Inflammatory macrophage treated with lipopolysaccharide for 4 hours (primary cell): ENCODE results near the gene HJV.

ENCODE experiments used
- DNase-seq: peaks from one replicate; pipeline ENCODE4 v3.0.0-alpha.2; 2020

HJV gene

GRCh38 chr1:145975216-145975615, 46.3 kb downstream of the HJV start:
- no peak for DNase-seq

GRCh38 chr1:145974721-145975120, 46.8 kb downstream of the HJV start:
- DNase-seq: no peak

DNA sequence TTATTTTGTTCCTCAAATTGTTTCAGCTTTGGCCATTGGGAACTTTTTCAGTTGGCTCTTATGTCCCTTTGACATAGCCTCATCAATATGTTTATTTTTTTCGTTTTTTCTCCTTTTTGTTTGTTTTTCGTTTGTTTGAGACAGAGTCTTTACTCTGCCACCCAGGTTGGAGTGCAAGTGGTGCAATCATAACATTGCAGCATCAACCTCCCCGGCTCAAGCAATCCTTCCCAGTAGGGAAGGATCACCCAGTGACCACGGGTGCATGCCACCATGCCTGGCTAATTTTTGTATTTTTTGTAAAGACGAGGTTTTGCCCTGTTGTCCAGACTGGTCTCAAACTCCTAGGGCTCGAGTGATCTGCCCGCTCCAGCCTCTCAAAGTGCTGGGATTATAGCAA, 49.0 kb downstream of the HJV start:
- no peak for DNase-seq
